Measurements from ENCODE around the gene DUSP28.

DUSP28 gene

DNA sequence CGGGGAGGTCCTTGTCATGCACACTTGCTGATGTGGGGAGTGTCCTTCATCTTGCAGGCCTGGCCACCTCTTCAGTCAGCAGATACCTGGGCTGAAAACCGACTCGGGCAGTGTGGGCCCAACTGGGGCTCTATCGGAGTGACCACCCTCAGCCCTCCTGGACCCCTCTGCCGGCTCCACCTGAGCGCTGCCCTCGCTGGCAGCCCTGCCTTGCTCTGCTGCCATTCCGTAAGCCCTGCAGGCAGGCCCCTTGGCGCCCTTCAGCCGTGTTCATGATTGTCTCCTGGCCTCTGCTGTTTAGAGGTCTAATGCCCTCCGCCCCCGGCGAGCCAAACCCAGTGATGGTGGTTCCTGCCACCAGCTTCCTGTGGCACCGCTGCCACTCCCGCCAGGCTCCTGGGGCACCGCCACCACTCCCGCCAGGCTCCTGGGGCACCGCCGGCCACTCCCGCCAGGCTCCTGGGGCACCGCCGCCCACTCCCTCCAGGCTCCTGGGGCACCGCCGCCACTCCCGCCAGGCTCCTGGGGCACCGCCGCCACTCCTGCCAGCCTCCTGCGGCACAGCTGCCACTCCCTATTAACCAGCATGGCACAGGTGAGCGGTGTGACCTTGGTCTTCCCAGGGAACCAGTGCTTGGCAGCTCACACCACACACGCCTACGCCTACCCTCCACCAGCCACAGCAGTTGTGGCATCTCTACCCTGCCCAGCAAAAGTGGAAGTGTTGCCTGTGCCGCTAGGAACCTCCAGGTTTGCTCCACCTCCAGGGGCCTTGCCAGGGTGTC is 42.3 kb downstream of the DUSP28 start:
- no peak for DNase-seq

DNA sequence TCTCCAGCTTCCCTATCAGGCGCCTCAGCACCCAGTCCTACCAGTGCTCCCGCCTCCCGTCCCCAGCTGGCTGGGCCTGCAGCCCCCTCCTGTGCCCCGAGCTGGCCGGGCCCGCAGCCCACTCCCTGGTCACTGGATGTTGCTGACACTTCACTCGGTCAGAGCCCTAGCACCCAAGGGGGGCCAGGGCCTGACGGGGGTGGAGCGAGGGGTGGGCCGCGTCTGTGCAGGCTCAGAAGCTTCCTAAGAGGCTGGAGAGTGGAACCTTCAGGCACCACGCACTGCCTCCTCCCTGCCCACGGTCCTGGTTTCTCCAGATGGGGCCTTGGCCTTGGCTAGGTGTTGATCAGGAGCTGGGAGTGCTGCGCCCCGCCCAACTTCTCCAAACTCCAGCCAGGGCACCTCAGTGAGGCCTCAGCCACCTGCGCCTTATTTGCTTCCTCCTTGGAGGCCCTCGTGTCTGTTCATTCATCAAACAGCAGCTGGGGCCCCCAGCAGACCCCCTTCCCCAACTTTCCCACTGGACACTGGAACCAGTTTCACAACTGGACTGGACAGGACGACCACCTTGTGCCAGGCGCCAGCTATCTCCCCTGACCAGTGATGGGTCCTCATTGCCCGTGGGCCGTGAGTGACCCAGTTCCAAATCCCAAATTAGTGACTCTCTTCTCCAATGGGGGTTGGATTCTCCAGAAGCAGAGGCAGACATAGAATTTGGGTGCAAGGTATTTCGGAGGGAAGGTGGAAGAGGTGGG is 43.1 kb downstream of the DUSP28 start:
- no peak for DNase-seq

- no peak for DNase-seq
Measured at GRCh38 chr2:240603846-240604245, 43.7 kb downstream of the DUSP28 start.

- DNase-seq = peak; percentile 98
Measured at GRCh38 chr2:240604291-240604938, 44.3 kb downstream of the DUSP28 start.

DNA sequence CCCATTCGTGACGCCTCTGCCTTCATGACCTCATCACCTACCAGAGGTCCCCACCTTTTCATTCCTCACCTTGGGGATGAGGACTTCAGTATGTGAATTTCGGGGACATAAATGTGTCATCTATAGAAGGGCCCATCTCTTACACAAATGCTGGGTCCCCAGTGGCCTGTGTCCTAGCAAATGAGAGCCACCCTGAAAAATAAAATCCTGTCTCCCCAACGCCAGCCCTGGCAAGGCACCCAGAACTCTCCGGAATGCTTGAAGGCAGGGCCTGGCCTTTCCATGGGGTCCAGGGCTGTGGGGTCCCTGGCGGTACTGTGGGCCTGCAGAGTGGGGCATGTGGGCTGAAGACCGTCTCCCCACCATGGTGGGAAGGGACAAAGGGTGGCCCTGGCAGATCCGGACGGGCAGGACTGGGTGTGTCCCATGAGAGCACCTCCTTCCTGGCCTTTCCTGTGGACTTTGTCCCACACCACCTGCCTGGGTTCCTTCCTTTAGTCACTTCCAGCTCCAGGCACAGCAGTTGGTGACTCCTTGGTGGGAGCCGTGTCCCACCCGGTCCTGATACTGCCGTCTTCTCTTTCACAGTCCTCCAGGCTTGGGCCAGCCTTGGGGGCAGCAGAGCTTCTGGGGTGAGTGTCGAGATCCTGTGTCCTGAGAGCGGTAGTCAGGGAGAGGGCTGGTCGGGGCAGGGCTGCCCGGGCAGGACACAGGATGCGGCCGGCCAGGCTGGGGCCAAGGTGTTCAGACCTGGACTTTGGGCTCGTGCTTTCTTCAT is 45.0 kb downstream of the DUSP28 start:
- no peak for DNase-seq

DNA sequence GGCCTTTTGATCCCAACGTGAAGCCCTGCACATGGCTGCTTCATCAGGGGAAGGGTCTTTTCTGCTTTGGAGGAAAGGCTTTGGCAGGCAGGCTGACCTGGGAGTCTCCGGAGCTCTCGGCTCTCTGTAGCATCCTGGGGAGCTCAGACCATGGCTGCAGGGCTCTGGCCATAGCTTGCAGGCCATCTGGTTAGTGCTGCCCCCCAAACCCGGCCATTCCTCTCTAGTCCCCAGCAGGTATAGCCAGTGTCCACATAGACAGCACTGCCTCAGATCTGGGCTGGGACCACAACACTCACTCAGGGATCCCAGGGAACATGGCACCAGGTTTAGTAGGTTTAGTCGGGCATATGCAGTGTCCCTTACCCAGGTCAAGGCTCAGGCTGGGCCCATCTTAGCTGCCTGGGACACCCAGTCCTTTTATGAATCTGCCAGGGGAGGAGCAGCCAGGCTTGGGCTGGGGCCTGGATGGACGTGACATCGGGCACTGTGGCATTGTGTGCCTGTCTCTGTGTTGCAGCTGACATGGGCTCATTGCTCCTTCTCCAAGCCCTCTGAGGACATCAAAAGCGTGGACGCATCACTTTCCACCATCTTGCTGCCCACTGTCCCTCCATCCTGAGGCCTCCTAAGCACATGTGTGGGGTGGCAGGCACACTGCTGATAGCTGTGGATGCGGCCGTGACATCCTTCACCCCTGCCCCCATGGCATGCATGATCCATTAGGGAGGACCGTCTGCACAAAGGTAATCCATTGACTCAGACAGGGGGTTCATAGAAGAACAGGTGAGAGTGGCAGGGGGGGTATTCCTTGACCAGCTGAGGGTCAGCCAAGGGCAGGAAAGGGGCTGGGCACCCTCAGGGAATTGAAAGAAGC is 45.9 kb downstream of the DUSP28 start:
- DNase-seq = no peak

DNA sequence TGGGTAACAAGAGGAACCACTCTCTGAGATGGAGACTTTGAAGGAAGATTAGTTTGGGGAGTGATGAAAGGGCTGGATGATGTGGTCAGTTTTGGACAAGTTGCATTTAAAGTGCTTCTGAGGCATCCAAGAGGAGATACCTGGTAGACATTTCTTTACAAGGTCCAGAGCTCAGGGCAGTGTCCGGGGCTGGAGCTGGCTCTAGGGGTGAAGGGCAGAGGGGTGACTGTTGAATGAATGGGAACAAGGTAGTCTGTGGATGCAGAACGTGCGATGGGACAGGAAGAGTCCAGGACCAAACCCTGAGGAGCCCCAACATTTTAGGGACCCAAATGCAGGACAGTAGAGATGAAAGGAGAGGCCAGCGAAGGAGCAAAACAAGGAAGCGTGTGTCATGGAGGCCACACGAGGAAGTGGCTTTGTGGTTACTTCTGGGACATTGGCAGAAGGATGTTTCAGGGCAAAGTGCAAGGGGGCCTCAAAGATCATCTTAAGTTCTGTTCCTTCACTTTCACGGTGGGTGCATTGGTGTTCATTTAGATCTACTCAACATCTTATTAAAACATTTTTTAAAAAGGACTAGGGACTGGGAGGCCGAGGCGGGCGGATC is 51.5 kb downstream of the DUSP28 start:
- DNase-seq = peak; percentile 2
